Smooth muscle cell (in vitro differentiated cells): ENCODE measurements around the gene ZDHHC14. TPM values are rescaled to one million over a fixed set of nuclear protein-coding genes. Genes with fewer than 3 reads are reported as not detected.

Source experiments
- DNase-seq: peaks from one replicate; lab custom pipeline; 2025; ENCODE audit not compliant: unreplicated experiment; lab: John Stamatoyannopoulos, UW
- H2AFZ ChIP-seq: fragments of 200-600 bp; sonication (generic); 2 replicates; pipeline ENCODE4 v1.6.0; 2016; ENCODE audit warnings: antibody characterized with exemption, low read depth, mild to moderate bottlenecking
- H3F3A ChIP-seq: fragments of 200-600 bp; sonication (generic); 2 replicates; pipeline ENCODE4 v1.6.0; 2017; ENCODE audit warnings: antibody characterized with exemption, low read depth
- H3K27ac ChIP-seq: fragments of 200-600 bp; sonication (generic); 2 replicates; pipeline ENCODE4 v1.5.1; 2016; ENCODE audit warnings: low read depth, mild to moderate bottlenecking
- H3K27me3 ChIP-seq: fragments of 200-600 bp; sonication (generic); 2 replicates; pipeline ENCODE4 v1.6.1; 2016; ENCODE audit warnings: low read depth, mild to moderate bottlenecking
- H3K36me3 ChIP-seq: fragments of 200-600 bp; sonication (generic); 2 replicates; pipeline ENCODE4 v1.5.1; 2016; ENCODE audit warnings: low read depth
- H3K4me1 ChIP-seq: fragments of 200-600 bp; sonication (generic); 2 replicates; pipeline ENCODE4 v1.5.1; 2016; ENCODE audit warnings: low read depth
- H3K4me2 ChIP-seq: fragments of 200-600 bp; sonication (generic); 2 replicates; pipeline ENCODE4 v1.6.0; 2016; ENCODE audit warnings: mild to moderate bottlenecking
- H3K4me3 ChIP-seq: fragments of 200-600 bp; sonication (generic); 2 replicates; pipeline ENCODE4 v1.5.1; 2016; ENCODE audit warnings: mild to moderate bottlenecking
- H3K79me2 ChIP-seq: fragments of 200-600 bp; sonication (generic); 2 replicates; pipeline ENCODE4 v1.6.0; 2016; ENCODE audit warnings: low read depth, mild to moderate bottlenecking
- H3K9ac ChIP-seq: fragments of 200-600 bp; sonication (generic); 2 replicates; pipeline ENCODE4 v1.6.0; 2016; ENCODE audit warnings: low read depth
- H3K9me3 ChIP-seq: fragments of 200-600 bp; sonication (generic); replicated peaks from 2 replicates; pipeline ENCODE4 v1.5.1; 2016; ENCODE audit warnings: low read depth
- H4K20me1 ChIP-seq: fragments of 200-600 bp; sonication (generic); 2 replicates; pipeline ENCODE4 v1.6.0; 2016; ENCODE audit warnings: low read depth
- CTCF ChIP-seq: fragments of 200-600 bp; sonication (generic); IDR thresholded peaks from 2 replicates; pipeline ENCODE4 v1.5.1; 2017; ENCODE audit warnings: borderline replicate concordance, mild to moderate bottlenecking, antibody characterized with exemption; ENCODE audit not compliant: insufficient read depth, poor library complexity, severe bottlenecking
- WGBS: methylation state at CpG from one replicate; pipeline ENCODE4 v1.1.7; 2016; ENCODE audit warnings: low lambda C conversion rate; 5-methylcytosine and 5-hydroxymethylcytosine counted together
- polyA plus RNA-seq: library from polyadenylated mRNA; unstranded; fragments of >200 nt; fragmentation: Nextera tagmentation; extraction: Ambion mirVana; gene quantifications from 2 replicates; pipeline ENCODE4 v1.2.1, GENCODE V29; 2016
- total RNA-seq: library from RNA; depleted of rRNA; stranded (reverse); fragments of >200 nt; gene quantifications from 2 replicates; pipeline ENCODE4 v1.2.3, GENCODE V29; 2014

The ZDHHC14 gene
- total and polyA plus RNA-seq, 2 experiments from 2014 or later: 1.3 to 1.6 TPM

- WGBS: 84% methylated on average over 4 of the region's 4 CpGs
- H3K79me2 ChIP-seq: no peaks in the 10 kb centered on the region
- no peaks in the 10 kb centered on the region for H3K4me1 ChIP-seq
- H3K4me3 ChIP-seq: no peak overlapping the region
- no peaks in the 10 kb centered on the region for H3F3A ChIP-seq
- peaks cover 12% of the 10 kb centered on the region for H3K27me3 ChIP-seq
- no peaks in the 10 kb centered on the region for H4K20me1 ChIP-seq
- no peaks in the 10 kb centered on the region for H3K9me3 ChIP-seq
- no peak overlapping the region for H3K4me2 ChIP-seq
- no peak for DNase-seq
- no peak overlapping the region for H3K27ac ChIP-seq
- no peak overlapping the region for H3K9ac ChIP-seq
- no peak overlapping the region for H2AFZ ChIP-seq
- no peaks in the 10 kb centered on the region for H3K36me3 ChIP-seq
- TF ChIP-seq CTCF: no peak
These were observed 37.3 kb upstream of the ZDHHC14 start for GRCh38 chr6:157343732-157344131.

GRCh38 chr6:157346373-157346772 is 34.6 kb upstream of the ZDHHC14 start:
- no peak overlapping the region for H2AFZ ChIP-seq
- WGBS: 95% methylated on average over 2 of the region's 2 CpGs
- H3K79me2 ChIP-seq: no peaks in the 10 kb centered on the region
- no peaks in the 10 kb centered on the region for H3F3A ChIP-seq
- H3K27me3 ChIP-seq: peaks cover 12% of the 10 kb centered on the region
- H3K4me3 ChIP-seq: no peak overlapping the region
- no peak overlapping the region for H3K4me2 ChIP-seq
- H3K4me1 ChIP-seq: no peaks in the 10 kb centered on the region
- DNase-seq: no peak
- no peak for TF ChIP-seq CTCF
- no peaks in the 10 kb centered on the region for H4K20me1 ChIP-seq
- no peaks in the 10 kb centered on the region for H3K36me3 ChIP-seq
- H3K9me3 ChIP-seq: no peaks in the 10 kb centered on the region
- no peak overlapping the region for H3K27ac ChIP-seq
- H3K9ac ChIP-seq: no peak overlapping the region

GRCh38 chr6:157358287-157358686 is 22.7 kb upstream of the ZDHHC14 start:
- Histone ChIP-seq H3K27me3 (peaks cover 2% of the 10 kb centered on the region), H2AFZ (no peak overlapping the region), H4K20me1 (no peaks in the 10 kb centered on the region), H3K36me3 (no peaks in the 10 kb centered on the region), H3K4me3 (no peak overlapping the region), H3F3A (no peaks in the 10 kb centered on the region), H3K27ac (no peak overlapping the region), H3K79me2 (no peaks in the 10 kb centered on the region), H3K4me1 (no peaks in the 10 kb centered on the region), H3K4me2 (no peak overlapping the region), H3K9me3 (no peaks in the 10 kb centered on the region), H3K9ac (no peak overlapping the region)
- DNase-seq: no peak
- no peak for TF ChIP-seq CTCF
- WGBS: 88% methylated on average over 8 of the region's 8 CpGs

GRCh38 chr6:157361886-157362285 is 19.1 kb upstream of the ZDHHC14 start:
- Histone ChIP-seq H3F3A (no peaks in the 10 kb centered on the region), H3K27me3 (no peaks in the 10 kb centered on the region), H3K27ac (no peak overlapping the region), H3K4me1 (no peaks in the 10 kb centered on the region), H3K79me2 (no peaks in the 10 kb centered on the region), H3K9ac (no peak overlapping the region), H3K9me3 (no peaks in the 10 kb centered on the region), H3K36me3 (no peaks in the 10 kb centered on the region), H2AFZ (no peak overlapping the region), H3K4me2 (no peak overlapping the region), H4K20me1 (no peaks in the 10 kb centered on the region), H3K4me3 (no peak overlapping the region)
- DNase-seq: no peak
- WGBS: 81% methylated on average over 3 of the region's 3 CpGs
- no peak for TF ChIP-seq CTCF
